H1 (cell line): ENCODE data around the gene ELMO1. TPM values are rescaled to one million over a fixed set of nuclear protein-coding genes. Genes with fewer than 3 reads are reported as not detected.

Experiments
- BACH1 ChIP-seq: IDR thresholded peaks from 2 replicates; pipeline ENCODE4 v1.6.1; 2012; ENCODE audit warnings: low read length, improper control_type of control experiment
- EP300 ChIP-seq, 2 experiments: IDR thresholded peaks; 1 replicate in 1 of 2; 2 replicates in 1 of 2; pipeline ENCODE4 v1.6.1; 2011 to 2012; ENCODE audit warnings: low read depth in 2 of 2, low read length in 2 of 2, mild to moderate bottlenecking in 2 of 2, borderline replicate concordance in 1 of 2, inconsistent platforms in 1 of 2, moderate library complexity in 1 of 2
- JUND ChIP-seq: IDR thresholded peaks from 2 replicates; pipeline ENCODE4 v1.6.1; 2011; ENCODE audit warnings: mild to moderate bottlenecking, improper control_type of control experiment, low read length
- polyA plus RNA-seq, 7 experiments: library from polyadenylated mRNA; depleted of rRNA in 3 of 7; stranded (reverse) in 5 of 7; unstranded in 2 of 7; fragments of >200 nt in 5 of 7; fragments of 200-250 nt in 2 of 7; gene quantifications; 1 replicate in 5 of 7; 2 replicates in 1 of 7; 4 replicates in 1 of 7; pipeline versions ENCODE4 v1.2.1 to v1.2.3, GENCODE V29; 2011 to 2013; ENCODE audit warnings: missing spikeins in 2 of 7, mixed read lengths in 2 of 7
- total RNA-seq: library from RNA; stranded (reverse); fragmentation: NEBNext Ultra II Directional; extraction: Animal tissue kit (Norgen Biotek cat#: 25700); gene quantifications from 2 replicates; pipeline ENCODE4 v1.2.1, GENCODE V29; 2021
- TF ChIP-seq, protein P1 (sequence below): fragments of 300-600 bp; sonication (generic); IDR thresholded peaks from 2 replicates; pipeline ENCODE4 v1.7.1; 2012; ENCODE audit warnings: low read length, moderate library complexity, mild to moderate bottlenecking, inconsistent platforms; ENCODE audit not compliant: insufficient replicate concordance
- TF ChIP-seq, protein P2 (sequence below), 3 experiments: IDR thresholded peaks; 1 replicate in 2 of 3; 2 replicates in 1 of 3; pipeline versions ENCODE4 v1.5.1 to v1.6.1; 2011; ENCODE audit warnings: low read length in 3 of 3, mild to moderate bottlenecking in 3 of 3, inconsistent platforms in 2 of 3, low read depth in 1 of 3, moderate library complexity in 1 of 3; ENCODE audit not compliant: insufficient read depth in 1 of 3; ENCODE audit errors: control extremely low read depth in 1 of 3

Gene ELMO1
- total and polyA plus RNA-seq, 2 of the 8 experiments (the other 6 are each of a cell fraction or from before 2014, with no cell fraction given): 18.4 to 21.0 TPM

DNA sequence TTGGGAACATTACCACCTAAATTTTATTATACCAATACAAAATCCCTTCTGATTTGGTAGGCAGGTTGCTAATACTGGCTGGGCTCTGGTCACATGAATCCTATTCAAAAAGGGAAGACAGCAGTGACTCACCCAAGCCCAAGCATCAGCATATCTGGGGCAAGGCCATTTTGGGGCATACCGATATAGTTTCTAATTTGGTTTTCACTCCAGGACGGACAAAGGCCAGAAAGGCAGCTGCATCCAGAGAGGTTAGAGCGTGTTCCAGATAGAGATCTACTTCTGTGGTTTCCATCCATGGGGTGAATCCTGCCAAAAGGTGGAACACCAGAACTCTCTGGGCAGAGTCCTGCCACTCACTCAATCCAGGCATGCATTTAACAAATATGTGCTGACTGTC, 335.8 kb downstream of the ELMO1 start (continued):
- TF ChIP-seq, protein P1, sequence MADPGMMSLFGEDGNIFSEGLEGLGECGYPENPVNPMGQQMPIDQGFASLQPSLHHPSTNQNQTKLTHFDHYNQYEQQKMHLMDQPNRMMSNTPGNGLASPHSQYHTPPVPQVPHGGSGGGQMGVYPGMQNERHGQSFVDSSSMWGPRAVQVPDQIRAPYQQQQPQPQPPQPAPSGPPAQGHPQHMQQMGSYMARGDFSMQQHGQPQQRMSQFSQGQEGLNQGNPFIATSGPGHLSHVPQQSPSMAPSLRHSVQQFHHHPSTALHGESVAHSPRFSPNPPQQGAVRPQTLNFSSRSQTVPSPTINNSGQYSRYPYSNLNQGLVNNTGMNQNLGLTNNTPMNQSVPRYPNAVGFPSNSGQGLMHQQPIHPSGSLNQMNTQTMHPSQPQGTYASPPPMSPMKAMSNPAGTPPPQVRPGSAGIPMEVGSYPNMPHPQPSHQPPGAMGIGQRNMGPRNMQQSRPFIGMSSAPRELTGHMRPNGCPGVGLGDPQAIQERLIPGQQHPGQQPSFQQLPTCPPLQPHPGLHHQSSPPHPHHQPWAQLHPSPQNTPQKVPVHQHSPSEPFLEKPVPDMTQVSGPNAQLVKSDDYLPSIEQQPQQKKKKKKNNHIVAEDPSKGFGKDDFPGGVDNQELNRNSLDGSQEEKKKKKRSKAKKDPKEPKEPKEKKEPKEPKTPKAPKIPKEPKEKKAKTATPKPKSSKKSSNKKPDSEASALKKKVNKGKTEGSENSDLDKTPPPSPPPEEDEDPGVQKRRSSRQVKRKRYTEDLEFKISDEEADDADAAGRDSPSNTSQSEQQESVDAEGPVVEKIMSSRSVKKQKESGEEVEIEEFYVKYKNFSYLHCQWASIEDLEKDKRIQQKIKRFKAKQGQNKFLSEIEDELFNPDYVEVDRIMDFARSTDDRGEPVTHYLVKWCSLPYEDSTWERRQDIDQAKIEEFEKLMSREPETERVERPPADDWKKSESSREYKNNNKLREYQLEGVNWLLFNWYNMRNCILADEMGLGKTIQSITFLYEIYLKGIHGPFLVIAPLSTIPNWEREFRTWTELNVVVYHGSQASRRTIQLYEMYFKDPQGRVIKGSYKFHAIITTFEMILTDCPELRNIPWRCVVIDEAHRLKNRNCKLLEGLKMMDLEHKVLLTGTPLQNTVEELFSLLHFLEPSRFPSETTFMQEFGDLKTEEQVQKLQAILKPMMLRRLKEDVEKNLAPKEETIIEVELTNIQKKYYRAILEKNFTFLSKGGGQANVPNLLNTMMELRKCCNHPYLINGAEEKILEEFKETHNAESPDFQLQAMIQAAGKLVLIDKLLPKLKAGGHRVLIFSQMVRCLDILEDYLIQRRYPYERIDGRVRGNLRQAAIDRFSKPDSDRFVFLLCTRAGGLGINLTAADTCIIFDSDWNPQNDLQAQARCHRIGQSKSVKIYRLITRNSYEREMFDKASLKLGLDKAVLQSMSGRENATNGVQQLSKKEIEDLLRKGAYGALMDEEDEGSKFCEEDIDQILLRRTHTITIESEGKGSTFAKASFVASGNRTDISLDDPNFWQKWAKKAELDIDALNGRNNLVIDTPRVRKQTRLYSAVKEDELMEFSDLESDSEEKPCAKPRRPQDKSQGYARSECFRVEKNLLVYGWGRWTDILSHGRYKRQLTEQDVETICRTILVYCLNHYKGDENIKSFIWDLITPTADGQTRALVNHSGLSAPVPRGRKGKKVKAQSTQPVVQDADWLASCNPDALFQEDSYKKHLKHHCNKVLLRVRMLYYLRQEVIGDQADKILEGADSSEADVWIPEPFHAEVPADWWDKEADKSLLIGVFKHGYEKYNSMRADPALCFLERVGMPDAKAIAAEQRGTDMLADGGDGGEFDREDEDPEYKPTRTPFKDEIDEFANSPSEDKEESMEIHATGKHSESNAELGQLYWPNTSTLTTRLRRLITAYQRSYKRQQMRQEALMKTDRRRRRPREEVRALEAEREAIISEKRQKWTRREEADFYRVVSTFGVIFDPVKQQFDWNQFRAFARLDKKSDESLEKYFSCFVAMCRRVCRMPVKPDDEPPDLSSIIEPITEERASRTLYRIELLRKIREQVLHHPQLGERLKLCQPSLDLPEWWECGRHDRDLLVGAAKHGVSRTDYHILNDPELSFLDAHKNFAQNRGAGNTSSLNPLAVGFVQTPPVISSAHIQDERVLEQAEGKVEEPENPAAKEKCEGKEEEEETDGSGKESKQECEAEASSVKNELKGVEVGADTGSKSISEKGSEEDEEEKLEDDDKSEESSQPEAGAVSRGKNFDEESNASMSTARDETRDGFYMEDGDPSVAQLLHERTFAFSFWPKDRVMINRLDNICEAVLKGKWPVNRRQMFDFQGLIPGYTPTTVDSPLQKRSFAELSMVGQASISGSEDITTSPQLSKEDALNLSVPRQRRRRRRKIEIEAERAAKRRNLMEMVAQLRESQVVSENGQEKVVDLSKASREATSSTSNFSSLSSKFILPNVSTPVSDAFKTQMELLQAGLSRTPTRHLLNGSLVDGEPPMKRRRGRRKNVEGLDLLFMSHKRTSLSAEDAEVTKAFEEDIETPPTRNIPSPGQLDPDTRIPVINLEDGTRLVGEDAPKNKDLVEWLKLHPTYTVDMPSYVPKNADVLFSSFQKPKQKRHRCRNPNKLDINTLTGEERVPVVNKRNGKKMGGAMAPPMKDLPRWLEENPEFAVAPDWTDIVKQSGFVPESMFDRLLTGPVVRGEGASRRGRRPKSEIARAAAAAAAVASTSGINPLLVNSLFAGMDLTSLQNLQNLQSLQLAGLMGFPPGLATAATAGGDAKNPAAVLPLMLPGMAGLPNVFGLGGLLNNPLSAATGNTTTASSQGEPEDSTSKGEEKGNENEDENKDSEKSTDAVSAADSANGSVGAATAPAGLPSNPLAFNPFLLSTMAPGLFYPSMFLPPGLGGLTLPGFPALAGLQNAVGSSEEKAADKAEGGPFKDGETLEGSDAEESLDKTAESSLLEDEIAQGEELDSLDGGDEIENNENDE: no peak
- TF ChIP-seq JUND (no peak), EP300 (IDR thresholded peaks at IDR 0.05; ENCODE audit: borderline replicate concordance in 1 of 2, low read depth in 2 of 2, low read length in 2 of 2) (no peak), BACH1 (no peak)
- TF ChIP-seq, protein P2, sequence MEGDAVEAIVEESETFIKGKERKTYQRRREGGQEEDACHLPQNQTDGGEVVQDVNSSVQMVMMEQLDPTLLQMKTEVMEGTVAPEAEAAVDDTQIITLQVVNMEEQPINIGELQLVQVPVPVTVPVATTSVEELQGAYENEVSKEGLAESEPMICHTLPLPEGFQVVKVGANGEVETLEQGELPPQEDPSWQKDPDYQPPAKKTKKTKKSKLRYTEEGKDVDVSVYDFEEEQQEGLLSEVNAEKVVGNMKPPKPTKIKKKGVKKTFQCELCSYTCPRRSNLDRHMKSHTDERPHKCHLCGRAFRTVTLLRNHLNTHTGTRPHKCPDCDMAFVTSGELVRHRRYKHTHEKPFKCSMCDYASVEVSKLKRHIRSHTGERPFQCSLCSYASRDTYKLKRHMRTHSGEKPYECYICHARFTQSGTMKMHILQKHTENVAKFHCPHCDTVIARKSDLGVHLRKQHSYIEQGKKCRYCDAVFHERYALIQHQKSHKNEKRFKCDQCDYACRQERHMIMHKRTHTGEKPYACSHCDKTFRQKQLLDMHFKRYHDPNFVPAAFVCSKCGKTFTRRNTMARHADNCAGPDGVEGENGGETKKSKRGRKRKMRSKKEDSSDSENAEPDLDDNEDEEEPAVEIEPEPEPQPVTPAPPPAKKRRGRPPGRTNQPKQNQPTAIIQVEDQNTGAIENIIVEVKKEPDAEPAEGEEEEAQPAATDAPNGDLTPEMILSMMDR (IDR thresholded peaks at IDR 0.05; ENCODE audit: control extremely low read depth in 1 of 3, insufficient read depth in 1 of 3, low read depth in 1 of 3, low read length in 3 of 3): no peak
